Measurements from ENCODE around the gene ARL2.
A peak's percentile ranks its signal among the peaks of the same experiment; 100 is the strongest.
"Not testable (repeated sequence)": the region's sequence is repeated elsewhere in the genome, so short reads cannot be mapped to it uniquely, and the experiment has no call there.

ARL2 gene

DNA sequence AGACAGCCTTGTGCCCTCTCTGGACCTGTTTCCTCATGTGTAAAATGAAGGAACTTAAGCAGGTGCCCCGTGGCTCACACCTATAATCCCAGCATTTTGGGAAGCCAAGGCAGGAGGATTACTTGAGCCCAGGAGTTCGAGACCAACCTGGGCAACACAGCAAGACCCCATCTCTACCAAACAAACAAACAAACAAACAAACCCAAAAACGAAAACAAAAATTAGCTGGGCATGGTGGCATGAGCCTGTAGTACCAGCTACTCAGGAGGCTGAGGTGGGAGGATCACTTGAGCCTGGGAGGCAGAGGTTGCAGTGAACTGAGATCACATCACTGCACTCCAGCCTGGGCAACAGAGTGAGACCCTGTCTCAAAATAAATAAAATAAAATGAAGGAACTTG, 10.0 kb upstream of the ARL2 start:
- not testable (repeated sequence) for DNase-seq (ENCODE audit: low read depth in 4 of 4, low spot score in 1 of 4)

DNA sequence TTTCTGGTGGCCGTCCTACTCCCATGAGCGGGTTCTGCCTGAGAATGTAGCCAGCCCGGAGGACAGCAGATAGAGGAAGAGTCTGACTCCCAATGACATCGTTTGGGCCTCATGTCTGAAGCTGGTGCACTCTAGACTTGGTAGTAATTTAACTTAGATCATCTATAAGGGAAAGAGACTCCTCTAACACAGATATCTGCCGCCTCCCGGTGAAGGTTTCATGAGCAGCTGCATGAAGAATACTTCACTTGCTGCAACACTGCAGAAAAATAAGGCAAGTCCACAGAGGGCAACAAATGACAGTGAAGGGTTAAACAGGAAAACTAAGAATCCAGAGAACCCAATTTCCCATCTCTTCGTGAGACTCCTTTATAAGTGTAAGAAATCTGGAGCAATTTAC, 5.9 kb upstream of the ARL2 start:
- no peak for DNase-seq (ENCODE audit: low read depth in 4 of 4, low spot score in 1 of 4)

DNA sequence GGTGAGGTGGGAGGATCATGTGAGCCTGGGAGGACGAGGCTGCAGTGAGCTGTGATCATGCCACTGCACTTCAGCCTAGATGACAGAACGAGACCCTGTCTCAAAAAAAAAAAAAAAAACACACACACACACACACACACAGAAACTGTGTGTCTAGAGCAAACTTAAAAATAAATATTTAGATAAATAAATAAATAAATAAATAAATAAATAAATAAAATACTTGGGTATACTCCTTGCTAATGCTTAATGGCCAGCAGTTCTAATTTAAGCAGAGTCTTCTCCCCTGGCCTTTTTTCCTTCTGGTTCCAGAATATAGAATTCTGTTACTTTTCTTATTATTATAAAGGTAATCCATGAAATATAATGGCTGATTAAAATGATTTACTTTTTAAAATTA, 5.1 kb upstream of the ARL2 start:
- DNase-seq (ENCODE audit: low read depth in 4 of 4, low spot score in 1 of 4): no peak

DNA sequence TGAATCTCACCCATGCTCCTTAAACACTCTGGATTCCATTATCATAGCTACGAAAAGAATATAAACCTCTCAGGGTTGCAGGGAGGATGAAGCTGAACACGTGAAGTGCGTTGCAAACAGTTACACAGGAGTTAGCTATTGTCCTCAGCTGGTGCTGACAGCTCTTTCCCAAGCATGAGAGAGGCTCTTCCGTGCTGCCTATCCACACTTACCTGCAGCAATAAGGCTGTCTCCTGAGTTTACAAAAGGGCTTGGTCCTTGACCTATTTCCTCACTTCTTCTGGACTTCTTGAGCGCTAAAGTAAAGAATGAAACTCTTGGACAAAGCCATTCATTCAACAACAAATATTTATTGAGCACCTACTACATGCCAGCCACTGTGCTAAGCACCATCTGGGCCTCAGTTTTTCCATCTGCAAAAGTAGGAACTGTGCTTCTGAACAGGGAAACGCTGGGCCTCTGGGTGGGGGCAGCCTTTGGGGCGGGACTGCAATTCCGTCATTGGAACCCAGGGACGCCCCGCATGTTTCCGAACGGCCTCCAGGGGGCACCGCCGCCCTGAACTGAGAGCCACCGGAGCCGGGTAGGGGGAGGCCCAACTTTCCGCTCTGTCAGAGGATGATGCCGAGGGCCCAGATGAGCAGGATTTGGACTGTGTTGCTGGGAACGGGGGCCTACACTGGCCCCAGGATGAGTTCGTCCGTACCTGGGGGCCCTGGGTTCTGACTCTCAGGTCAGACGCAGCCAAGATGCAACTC, 651 bp upstream of the ARL2 start:
- DNase-seq (ENCODE audit: low read depth in 4 of 4, low spot score in 1 of 4): peak; percentile 73 to 90 (median 87)

DNA sequence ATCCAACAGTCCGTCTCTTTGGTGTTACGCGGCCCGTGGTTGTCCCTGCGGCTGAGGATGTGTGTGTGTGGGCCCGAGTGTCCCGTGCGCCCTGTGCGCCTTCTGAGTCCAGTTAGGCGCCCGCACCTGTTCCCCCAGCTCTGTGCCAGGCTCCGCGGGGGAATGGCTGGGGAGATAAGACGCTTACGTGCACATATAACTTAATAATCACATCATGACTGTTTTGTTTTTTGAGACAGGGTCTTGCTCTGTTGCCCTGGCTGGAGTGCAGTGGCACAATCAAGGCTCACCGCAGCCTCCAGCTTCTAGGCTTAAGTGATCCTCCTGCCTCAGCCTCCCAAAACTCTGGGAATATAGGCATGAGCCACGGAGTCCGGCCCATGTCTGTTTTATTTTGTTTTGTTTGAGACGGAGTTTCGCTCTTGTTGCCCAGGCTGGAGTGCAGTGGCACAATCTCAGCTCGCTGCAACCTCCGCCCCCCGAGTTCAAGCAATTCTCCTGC, 817 bp downstream of the ARL2 start:
- DNase-seq (ENCODE audit: low read depth in 4 of 4, low spot score in 1 of 4): peak in 1 of 4 experiments; percentile 18

DNA sequence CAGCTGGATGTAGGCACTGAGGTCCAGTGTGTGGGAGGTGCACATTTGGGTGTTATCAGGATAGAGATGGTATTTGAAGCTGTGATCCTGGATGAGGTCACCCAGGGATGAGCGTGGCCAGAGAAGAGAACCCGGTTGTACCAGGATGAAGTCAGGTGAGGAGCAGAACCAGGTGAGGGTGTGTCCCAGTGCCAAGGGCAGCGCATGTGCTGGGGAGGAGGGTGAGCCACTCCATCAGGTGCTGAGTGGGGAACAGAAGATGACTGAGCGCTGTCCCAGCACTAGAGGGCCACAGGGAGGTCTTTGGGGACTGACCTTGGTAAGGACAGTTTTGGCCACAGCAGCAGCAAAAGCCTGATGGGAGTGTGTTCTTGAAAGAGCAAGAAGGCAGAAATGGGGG, 2.7 kb downstream of the ARL2 start:
- no peak for DNase-seq (ENCODE audit: low read depth in 4 of 4, low spot score in 1 of 4)

DNA sequence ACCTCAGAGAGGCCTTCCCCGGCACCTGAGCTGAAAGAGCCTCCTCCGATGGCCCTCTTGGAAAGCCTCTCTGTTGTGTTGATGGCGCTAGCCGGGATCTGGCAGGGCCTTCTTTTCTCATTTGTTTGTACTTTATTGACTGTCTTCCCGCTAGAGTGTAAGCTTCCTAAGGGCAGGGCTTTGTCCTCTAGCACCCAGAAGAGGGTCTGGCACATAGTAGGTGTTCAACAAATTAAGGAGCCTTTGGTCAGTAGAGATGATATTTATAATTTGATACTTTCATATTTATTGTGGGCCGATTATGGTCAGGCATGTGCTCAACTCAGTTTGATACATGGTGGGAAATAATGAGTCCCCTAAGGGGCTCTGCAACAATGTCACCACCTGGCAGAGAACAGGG, 4.0 kb downstream of the ARL2 start:
- no peak for DNase-seq (ENCODE audit: low read depth in 4 of 4, low spot score in 1 of 4)

DNA sequence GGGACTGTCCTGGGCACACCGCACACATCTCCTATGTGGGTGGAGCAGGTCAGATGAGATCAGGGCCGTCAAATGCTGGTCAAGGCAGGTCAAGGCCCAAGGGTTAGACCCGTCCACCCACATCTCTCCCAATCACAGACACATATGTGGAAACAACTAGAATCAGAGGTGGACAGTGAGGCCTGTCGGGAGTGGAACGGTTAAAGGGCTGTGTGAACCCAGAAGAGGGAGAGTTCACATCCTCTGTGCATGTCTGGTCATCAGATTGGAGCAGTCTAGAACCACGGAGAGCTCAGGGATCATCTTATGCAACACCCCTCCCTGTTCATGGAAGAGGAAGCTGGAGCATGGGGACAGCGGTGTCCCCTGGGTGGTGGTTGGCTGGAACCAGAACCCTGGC, 5.9 kb downstream of the ARL2 start:
- DNase-seq (ENCODE audit: low read depth in 4 of 4, low spot score in 1 of 4): no peak

DNA sequence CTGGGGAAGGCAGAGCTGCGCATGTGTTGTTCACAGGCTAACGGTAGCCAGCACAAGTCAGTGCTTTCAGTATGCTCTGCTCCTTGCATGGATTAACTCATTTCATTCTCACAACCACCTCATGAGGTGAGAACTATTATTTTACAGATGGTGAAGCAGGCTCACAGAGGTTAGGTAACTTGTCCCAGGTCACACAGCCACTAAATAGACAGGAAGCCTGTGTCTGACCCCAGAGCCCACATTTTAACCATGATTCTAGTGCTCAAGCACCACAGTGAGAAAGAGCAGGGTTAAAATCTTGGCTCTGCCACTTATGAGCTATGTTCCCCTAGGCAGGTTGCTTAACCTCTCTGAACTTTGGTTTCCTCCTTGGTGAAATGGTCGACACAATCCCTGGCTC, 7.0 kb downstream of the ARL2 start:
- no peak for DNase-seq (ENCODE audit: low read depth in 4 of 4, low spot score in 1 of 4)

DNA sequence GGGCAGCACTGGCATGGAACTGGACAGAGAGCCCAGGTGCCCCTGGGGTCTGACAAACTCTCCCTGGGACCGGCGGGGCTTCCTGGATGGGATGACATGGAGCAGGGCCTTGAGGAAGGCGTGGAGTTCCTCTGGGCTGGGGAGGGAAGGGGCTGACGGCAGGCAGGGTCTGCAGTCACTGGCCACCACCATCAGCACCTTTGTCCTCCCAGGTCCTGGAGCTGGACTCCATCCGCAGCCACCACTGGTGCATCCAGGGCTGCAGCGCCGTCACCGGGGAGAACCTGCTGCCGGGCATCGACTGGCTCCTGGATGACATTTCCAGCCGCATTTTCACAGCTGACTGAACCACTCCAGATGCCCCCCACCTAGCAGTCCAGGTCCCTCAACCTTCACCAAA, 7.5 kb downstream of the ARL2 start:
- no peak for DNase-seq (ENCODE audit: low read depth in 4 of 4, low spot score in 1 of 4)

DNA sequence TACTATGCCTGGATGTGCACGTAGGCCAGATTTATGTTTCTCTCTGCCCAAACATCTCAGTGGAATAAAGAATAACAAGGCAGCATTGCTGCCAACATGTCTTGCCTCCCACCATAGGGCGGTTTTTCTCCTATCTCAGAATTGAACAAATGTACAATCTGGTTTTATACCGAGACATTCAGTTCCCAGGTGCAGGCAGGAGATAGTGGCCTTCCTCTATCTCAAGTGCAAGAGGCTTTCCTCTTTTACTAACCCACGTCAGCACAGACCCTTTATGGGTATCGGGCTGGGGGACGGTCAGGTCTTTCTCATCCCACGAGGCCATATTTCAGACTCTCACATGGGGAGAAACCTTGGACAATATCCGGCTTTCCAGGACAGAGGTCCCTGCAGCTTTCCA, 9.5 kb downstream of the ARL2 start:
- DNase-seq (ENCODE audit: low read depth in 4 of 4, low spot score in 1 of 4): not testable (repeated sequence)

DNA sequence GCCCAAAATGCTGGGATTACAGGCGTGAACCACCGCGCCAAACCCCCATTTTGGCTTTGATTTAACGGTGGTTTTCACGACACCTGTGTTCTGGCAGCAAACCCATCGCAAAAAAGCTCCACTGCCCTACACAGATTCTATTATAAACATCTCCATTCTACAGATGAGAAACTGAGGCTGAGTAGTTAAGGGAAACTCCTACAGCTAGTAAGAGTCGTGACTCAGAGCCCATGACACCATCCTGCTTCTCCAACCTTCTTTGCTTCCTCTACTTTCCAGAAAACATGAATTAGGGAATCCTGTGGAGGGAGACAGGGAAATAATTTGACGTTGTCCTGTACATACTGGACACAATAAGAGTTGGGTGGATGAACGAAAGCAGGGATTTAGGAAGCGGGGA, 12.8 kb downstream of the ARL2 start:
- no peak for DNase-seq (ENCODE audit: low read depth in 4 of 4, low spot score in 1 of 4)

DNA sequence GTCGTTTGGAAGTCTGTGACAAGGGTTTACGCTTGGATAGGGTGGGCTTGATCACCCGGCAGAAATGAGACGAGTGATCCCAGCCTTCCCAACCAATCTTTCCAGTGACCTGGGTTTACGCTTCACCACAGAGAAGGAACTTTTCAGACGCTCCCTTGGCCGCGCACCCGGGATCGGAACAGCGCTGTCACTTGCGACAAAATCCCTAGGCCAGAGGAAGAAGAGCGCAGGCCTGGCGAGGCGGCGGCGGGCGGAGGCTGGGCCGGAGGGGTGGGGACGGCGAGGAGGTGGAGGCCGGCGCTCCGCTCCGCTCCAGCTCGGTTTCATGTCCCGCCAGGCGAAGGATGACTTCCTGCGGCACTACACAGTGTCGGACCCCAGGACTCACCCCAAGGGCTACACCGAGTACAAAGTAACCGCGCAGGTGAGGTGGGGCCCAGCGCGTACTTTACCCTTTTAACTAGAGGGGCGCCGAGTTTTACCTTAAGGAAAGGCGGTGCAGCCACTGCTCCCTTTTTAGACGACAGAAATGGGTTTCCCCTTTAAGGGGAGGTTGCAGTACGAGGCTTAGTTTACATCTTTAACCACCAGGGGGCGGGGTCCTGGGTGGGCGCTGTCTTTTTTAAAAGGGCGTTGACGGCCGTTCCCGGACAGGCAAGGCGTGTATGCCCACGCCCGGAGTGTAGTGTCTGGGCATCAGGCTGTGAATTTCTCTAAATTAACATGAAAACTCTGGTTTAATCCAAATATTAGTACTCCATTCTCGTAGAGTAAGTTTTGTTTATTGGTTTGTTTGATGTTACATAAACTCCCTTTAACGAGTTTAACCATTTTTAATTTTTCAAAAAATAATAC, 13.5 kb downstream of the ARL2 start, which contains the start of gene SNX15:
Gene SNX15 (plus strand): TSS at position 227 of the 855 bp plus-strand sequence. CDS start 99 bp downstream, at position 326.
- peak; percentile 75 to 92 (median 85) for DNase-seq (ENCODE audit: low read depth in 4 of 4, low spot score in 1 of 4)

DNA sequence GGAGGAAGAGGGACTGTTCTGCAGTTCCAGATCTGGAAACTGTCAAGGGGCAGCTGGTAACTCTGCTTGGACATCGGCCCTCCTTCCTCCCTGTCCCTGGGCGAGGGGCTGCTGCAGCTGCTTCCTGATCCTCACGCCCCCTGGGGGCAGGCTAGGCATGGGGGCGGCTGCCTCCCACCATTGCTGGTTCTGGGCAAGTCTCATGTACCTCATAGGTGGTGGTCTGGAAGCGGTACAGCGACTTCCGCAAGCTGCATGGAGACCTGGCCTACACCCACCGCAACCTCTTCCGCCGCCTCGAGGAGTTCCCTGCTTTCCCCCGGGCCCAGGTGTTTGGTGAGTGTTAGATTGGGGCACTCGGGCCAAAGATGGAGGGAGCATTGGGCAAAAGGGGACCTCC, 18.3 kb downstream of the ARL2 start:
- DNase-seq (ENCODE audit: low read depth in 4 of 4, low spot score in 1 of 4): no peak

DNA sequence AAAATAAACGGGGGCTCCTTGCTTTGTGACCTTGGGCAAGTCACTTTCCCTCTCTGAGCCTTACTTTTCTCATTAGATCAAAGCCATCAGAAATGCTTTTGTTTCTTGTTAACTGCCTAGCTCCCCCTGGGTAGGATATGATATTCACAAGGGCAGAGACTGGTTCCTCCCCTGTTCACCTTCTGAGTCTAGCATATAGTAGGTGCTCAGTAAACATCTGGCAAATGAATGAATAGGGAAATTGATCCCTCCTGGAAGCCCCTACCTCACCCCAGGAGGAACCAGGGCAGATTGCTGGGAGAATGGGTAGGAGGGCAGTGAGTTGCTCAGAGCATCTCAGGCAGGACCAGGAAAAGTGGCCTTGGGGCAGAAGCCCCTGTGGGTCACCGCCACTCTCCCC, 20.5 kb downstream of the ARL2 start:
- no peak for DNase-seq (ENCODE audit: low read depth in 4 of 4, low spot score in 1 of 4)

DNA sequence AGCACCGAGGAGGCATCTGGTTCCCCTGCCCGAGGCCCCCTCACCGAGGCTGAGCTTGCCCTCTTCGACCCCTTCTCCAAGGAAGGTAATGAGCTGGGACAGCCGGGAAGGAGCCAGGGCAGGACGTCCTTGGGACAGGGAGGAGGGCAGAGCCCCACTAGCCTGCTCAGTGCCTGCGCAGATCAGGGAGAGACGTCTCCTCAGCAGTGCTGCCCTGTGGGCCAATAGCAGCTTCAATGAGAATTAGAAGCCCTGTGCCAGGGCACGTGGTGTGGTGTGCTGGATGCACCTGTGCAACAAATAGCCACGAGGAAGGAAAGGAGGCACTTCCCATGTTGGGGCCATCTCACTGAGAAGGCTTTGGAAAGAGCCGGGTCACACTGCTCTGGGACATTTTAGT, 21.6 kb downstream of the ARL2 start:
- DNase-seq (ENCODE audit: low read depth in 4 of 4, low spot score in 1 of 4): no peak

DNA sequence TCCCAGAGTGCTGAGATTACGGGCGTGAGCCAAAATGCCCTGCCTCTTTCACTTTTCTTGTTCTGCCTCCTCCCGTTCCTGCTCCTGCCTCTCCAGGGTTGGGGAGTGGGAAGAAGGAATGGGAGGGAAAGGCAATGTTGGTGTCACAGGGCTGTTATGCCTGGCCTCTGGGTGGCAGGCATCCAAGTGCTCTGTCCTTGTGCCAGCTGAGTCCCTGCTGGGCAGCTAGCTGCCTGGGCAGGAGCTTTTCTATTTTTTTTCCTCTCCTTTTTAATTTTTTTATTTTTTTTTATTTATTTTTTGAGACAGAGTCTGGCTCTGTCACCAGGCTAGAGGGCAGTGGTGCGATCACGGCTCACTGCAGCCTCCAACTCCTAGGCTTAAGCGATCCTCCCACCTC, 23.0 kb downstream of the ARL2 start:
- DNase-seq (ENCODE audit: low read depth in 4 of 4, low spot score in 1 of 4): no peak

DNA sequence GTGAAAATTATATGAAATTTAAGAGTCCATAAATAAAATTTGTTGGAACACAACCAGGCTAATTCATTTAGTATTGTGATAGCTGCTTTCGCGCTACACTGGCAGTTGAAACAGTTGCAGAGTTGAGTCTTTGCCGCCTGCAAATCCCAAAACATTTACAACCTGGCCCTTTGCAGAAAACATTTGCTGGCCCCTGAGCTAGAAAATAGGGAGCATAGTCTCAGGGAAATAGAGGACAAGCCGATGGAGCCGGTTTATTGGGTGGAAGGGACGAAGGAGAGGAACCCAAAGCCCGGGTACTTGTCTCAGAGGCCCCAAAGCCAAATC, 26.5 kb downstream of the ARL2 start:
- no peak for DNase-seq (ENCODE audit: low read depth in 4 of 4, low spot score in 1 of 4)

DNA sequence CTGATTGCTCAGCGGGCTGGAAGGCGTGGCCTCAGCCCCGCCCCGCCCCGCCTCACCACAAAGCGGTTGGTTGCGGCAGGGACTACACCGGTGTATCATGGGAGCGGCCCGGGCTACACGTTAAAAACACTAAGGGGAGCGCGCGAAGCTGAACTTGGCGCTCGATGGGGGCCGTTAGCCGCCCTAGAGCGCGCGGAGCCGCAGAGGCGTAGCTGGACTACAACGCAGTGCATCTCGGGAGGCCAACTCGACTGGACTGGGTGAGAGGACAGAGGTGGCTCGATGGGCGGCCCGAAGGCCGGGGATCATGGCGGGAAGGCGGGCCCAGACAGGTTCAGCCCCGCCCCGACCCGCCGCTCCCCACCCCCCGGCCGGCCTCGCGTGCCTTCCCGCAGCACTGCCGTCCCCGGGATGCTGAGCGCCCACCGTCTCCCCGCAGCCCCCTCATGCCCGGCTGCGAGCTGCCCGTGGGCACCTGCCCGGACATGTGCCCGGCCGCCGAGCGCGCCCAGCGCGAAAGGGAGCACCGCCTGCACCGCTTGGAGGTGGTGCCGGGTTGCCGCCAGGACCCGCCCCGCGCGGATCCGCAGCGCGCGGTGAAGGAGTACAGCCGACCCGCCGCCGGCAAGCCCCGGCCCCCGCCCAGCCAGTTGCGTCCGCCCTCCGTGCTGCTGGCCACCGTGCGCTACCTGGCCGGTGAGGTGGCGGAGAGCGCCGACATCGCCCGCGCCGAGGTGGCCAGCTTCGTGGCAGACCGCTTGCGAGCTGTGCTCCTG, 27.1 kb downstream of the ARL2 start, which contains the start of gene SAC3D1:
Gene SAC3D1 (plus strand): TSS at position 364 of the 776 bp plus-strand sequence. CDS start 83 bp downstream, at position 447.
- DNase-seq (ENCODE audit: low read depth in 4 of 4, low spot score in 1 of 4): peak; percentile 64 to 87 (median 74)

DNA sequence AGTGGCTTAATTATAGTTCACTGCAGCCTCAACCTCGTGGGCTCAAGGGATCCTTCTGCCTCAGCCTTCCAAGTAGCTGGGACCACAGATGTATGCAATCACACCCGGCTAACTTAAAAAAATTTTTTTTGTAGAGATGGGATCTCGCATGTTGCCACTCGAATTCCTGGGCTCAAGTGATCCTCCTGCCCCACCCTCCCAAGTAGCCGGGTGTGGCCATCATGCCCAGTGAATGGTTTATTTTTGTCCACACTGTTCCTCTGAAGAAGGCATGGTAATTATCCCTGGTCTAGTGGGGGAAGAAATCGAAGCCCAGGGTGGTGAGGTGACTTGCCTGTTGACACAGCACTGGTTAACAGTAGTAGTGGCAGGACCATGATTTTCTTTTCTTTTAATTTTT, 28.9 kb downstream of the ARL2 start:
- no peak for DNase-seq (ENCODE audit: low read depth in 4 of 4, low spot score in 1 of 4)

DNA sequence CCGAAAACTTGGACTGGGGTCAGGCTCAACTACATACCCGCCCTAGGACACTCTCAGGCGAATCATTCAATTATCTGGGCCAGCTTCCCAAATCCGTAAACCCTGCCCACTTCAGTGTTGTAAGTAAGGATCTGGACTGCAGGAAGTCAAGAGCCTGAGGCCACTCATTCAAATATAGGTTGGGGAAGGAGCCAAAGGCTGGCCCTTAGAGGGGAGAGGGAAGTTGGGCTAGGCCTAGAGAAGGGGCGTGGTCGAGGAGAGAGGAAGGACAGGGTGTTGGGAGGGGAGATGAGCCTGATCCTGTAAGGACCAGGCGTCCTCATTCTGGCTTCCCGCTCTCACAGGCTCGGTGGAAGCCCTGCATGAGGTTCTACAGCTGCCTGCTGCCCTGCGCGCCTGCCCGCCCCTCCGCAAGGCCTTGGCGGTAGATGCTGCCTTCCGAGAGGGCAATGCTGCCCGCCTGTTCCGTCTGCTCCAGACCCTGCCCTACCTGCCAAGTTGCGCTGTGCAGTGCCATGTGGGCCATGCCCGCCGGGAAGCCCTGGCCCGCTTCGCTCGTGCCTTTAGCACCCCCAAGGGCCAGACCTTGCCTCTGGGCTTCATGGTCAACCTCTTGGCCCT, 30.0 kb downstream of the ARL2 start:
- DNase-seq (ENCODE audit: low read depth in 4 of 4, low spot score in 1 of 4): no peak

All from stimulated activated CD4-positive, alpha-beta T cell treated with anti-CD3 and anti-CD28 coated beads, Interleukin-1b, Interleukin-23, amount 100 ng/mL, for 24 hours (primary cell).